DOHH2 (cell line): ENCODE results near the gene TANGO2.

ENCODE experiments used
- H3F3A ChIP-seq: fragments of 200-600 bp; sonication (generic), shearing (Covaris generic); 2 replicates; pipeline ENCODE4 v1.6.0; 2016; ENCODE audit warnings: antibody characterized with exemption, mild to moderate bottlenecking; ENCODE audit not compliant: control insufficient read depth, insufficient read depth
- H3K27ac ChIP-seq: fragments of 200-600 bp; sonication (generic); 2 replicates; pipeline ENCODE4 v1.5.1; 2014; ENCODE audit warnings: low read depth, mild to moderate bottlenecking, low read length, moderate library complexity
- H3K27me3 ChIP-seq: fragments of 200-600 bp; sonication (generic); 2 replicates; pipeline ENCODE4 v1.6.1; 2014; ENCODE audit warnings: mild to moderate bottlenecking, low read length, mixed read lengths; ENCODE audit not compliant: control insufficient read depth
- H3K36me3 ChIP-seq: fragments of 200-600 bp; sonication (generic); 2 replicates; pipeline ENCODE4 v1.6.1; 2014; ENCODE audit warnings: mild to moderate bottlenecking, low read length, moderate library complexity, mixed read lengths; ENCODE audit not compliant: control insufficient read depth
- H3K4me1 ChIP-seq: fragments of 200-600 bp; sonication (generic); 2 replicates; pipeline ENCODE4 v1.6.1; 2014; ENCODE audit warnings: mild to moderate bottlenecking, low read length, mixed read lengths; ENCODE audit not compliant: control insufficient read depth
- H3K4me2 ChIP-seq: fragments of 200-600 bp; sonication (generic); 2 replicates; pipeline ENCODE4 v1.6.0; 2014; ENCODE audit warnings: mild to moderate bottlenecking, low read length, moderate library complexity
- H3K4me3 ChIP-seq: fragments of 200-600 bp; sonication (generic); 2 replicates; pipeline ENCODE4 v1.5.1; 2014; ENCODE audit warnings: mild to moderate bottlenecking, low read length, mixed read lengths
- H3K79me2 ChIP-seq: fragments of 200-600 bp; sonication (generic); 2 replicates; pipeline ENCODE4 v1.6.1; 2014; ENCODE audit warnings: mild to moderate bottlenecking, low read length, mixed read lengths; ENCODE audit not compliant: control insufficient read depth
- H3K9me2 ChIP-seq: fragments of 200-600 bp; sonication (generic); replicated peaks from 2 replicates; pipeline ENCODE4 v1.6.1; 2014; ENCODE audit warnings: mild to moderate bottlenecking, low read length, mixed read lengths; ENCODE audit not compliant: control insufficient read depth
- H3K9me3 ChIP-seq: fragments of 200-600 bp; sonication (generic); 2 replicates; pipeline ENCODE4 v1.6.1; 2014; ENCODE audit warnings: antibody characterized with exemption, low read length, mixed read lengths; ENCODE audit not compliant: control insufficient read depth, insufficient read depth
- H4K20me1 ChIP-seq: fragments of 200-600 bp; sonication (generic); 2 replicates; pipeline ENCODE4 v1.6.0; 2014; ENCODE audit warnings: low read depth, mild to moderate bottlenecking, antibody characterized with exemption, low read length, moderate library complexity; ENCODE audit not compliant: control insufficient read depth, insufficient read depth
- CTCF ChIP-seq: fragments of 200-600 bp; sonication (generic); IDR thresholded peaks from one replicate; pipeline ENCODE4 v1.5.1; 2014; ENCODE audit warnings: antibody characterized with exemption, mild to moderate bottlenecking, low read depth, low read length; ENCODE audit not compliant: poor library complexity, severe bottlenecking
- EZH2phosphoT487 ChIP-seq: fragments of 200-600 bp; sonication (generic); IDR thresholded peaks from 2 replicates; pipeline ENCODE4 v1.6.1; 2017; ENCODE audit warnings: borderline replicate concordance, mild to moderate bottlenecking, antibody characterized with exemption, low read length, moderate library complexity, mixed read lengths

Gene TANGO2

GRCh38 chr22:19992921-19993355 is 28.0 kb upstream of the TANGO2 start:
- H3F3A ChIP-seq, result no peaks in the 10 kb centered on the region

GRCh38 chr22:19993926-19994325 is 27.0 kb upstream of the TANGO2 start:
- Histone ChIP-seq H4K20me1 (no peaks in the 10 kb centered on the region), H3F3A (no peaks in the 10 kb centered on the region), H3K9me3 (no peaks in the 10 kb centered on the region), H3K36me3 (no peaks in the 10 kb centered on the region), H3K9me2 (no peaks in the 10 kb centered on the region), H3K27ac (no peak overlapping the region), H3K4me3 (no peak overlapping the region), H3K79me2 (no peaks in the 10 kb centered on the region), H3K4me2 (no peak overlapping the region), H3K27me3 (no peaks in the 10 kb centered on the region; the same call in 1 of the 2 replicates), H3K4me1 (no peaks in the 10 kb centered on the region)
- TF ChIP-seq CTCF, result no peak
- TF ChIP-seq EZH2phosphoT487, result no peak

More at GRCh38 chr22:19992921-19993355, 28.0 kb upstream of the TANGO2 start:
- Histone ChIP-seq H3K4me2 (no peak overlapping the region), H3K4me1 (no peaks in the 10 kb centered on the region), H3K27me3 (no peaks in the 10 kb centered on the region; the same call in 1 of the 2 replicates), H3K27ac (no peak overlapping the region), H3K9me2 (no peaks in the 10 kb centered on the region), H3K36me3 (no peaks in the 10 kb centered on the region), H4K20me1 (no peaks in the 10 kb centered on the region), H3K4me3 (no peak overlapping the region), H3K79me2 (no peaks in the 10 kb centered on the region), H3K9me3 (no peaks in the 10 kb centered on the region)
- no peak for TF ChIP-seq CTCF
- TF ChIP-seq EZH2phosphoT487, result no peak

- Histone ChIP-seq H3K27ac (no peak overlapping the region), H4K20me1 (no peaks in the 10 kb centered on the region), H3K4me1 (no peaks in the 10 kb centered on the region), H3K36me3 (no peaks in the 10 kb centered on the region), H3K27me3 (no peaks in the 10 kb centered on the region; the same call in 1 of the 2 replicates), H3K9me2 (no peaks in the 10 kb centered on the region), H3F3A (no peaks in the 10 kb centered on the region), H3K4me3 (no peak overlapping the region), H3K4me2 (no peak overlapping the region), H3K79me2 (no peaks in the 10 kb centered on the region), H3K9me3 (no peaks in the 10 kb centered on the region)
- TF ChIP-seq EZH2phosphoT487, result no peak
- TF ChIP-seq CTCF, result no peak
Observed at GRCh38 chr22:19994851-19995610, 25.9 kb upstream of the TANGO2 start.
